B cell (primary cell): Measurements from ENCODE around the gene SEPTIN2.

Experiments used
- EZH2 ChIP-seq: IDR thresholded peaks from 2 replicates; pipeline ENCODE4 v1.6.1; 2012; ENCODE audit warnings: borderline replicate concordance, low read depth, mild to moderate bottlenecking, moderate library complexity, low read length; ENCODE audit not compliant: insufficient read depth, poor library complexity, severe bottlenecking
- TF ChIP-seq, protein P1 (sequence below): fragments of 200-600 bp; IDR thresholded peaks from one replicate; pipeline ENCODE4 v1.8.0; 2022; ENCODE audit warnings: antibody characterized with exemption, mild to moderate bottlenecking

DNA sequence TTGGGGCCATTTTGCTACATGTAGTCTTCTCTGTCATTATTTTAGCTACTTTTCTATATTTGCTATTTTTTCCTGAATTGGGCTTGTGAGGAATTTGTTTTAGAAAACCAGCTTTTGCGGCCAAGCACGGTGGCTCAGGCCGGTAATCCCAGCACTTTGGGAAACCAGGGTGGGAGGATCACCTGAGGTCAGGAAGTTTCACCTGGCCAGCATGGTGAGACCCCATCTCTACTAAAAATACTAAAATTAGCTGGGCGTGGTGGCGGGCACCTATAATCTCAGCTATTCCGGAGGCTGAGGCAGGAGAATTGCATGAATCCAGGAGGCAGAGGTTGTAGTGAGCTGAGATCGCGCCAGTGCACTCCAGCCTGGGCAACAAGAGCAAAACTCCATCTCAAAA is 4.7 kb downstream of the SEPTIN2 start:
- TF ChIP-seq, protein P1, sequence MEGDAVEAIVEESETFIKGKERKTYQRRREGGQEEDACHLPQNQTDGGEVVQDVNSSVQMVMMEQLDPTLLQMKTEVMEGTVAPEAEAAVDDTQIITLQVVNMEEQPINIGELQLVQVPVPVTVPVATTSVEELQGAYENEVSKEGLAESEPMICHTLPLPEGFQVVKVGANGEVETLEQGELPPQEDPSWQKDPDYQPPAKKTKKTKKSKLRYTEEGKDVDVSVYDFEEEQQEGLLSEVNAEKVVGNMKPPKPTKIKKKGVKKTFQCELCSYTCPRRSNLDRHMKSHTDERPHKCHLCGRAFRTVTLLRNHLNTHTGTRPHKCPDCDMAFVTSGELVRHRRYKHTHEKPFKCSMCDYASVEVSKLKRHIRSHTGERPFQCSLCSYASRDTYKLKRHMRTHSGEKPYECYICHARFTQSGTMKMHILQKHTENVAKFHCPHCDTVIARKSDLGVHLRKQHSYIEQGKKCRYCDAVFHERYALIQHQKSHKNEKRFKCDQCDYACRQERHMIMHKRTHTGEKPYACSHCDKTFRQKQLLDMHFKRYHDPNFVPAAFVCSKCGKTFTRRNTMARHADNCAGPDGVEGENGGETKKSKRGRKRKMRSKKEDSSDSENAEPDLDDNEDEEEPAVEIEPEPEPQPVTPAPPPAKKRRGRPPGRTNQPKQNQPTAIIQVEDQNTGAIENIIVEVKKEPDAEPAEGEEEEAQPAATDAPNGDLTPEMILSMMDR, result no peak
- no peak for TF ChIP-seq EZH2
